HCT116 (cell line): Measurements from ENCODE around the gene NLN. TPM values are rescaled to one million over a fixed set of nuclear protein-coding genes. Genes with fewer than 3 reads are reported as not detected.

Source experiments
- ATAC-seq: fragments of 200-7000 bp; cut with Tn5 transposase; 2 replicates; pipeline ENCODE4 v1.9.1; 2020; ENCODE audit warnings: mild to moderate bottlenecking, moderate library complexity
- BruUV-seq: library from RNA; stranded (reverse); fragments of 400-500 nt; replicated peaks from 2 replicates; lab custom pipeline; 2021; lab: Mats Ljungman, UMichigan
- CTCF ChIA-PET: fragments of 300-600 bp; sonication (Branson Sonifier 250); formaldehyde crosslinking; loops from one replicate; lab custom pipeline; 2021; ENCODE audit warnings: antibody characterized with exemption; lab: Charles Lee
- POLR2A ChIA-PET: fragments of 300-600, 350-600 bp; sonication (Branson Sonifier 250); formaldehyde crosslinking; loops from one replicate; lab custom pipeline; 2021; ENCODE audit warnings: antibody characterized with exemption; lab: Charles Lee
- RAD21 ChIA-PET, 2 experiments: fragments of 300-600 bp; sonication (Branson Sonifier 250); formaldehyde crosslinking; loops; one replicate each; lab custom pipeline; 2023; ENCODE audit warnings: low total read pairs in 2 of 2; ENCODE audit not compliant: uncharacterized antibody in 2 of 2, unreplicated experiment in 2 of 2, low non-redundant PET in 1 of 2; lab: Charles Lee
- DNase-seq: peaks from one replicate; pipeline ENCODE4 v3.0.0-alpha.2; 2010; ENCODE audit warnings: low read depth, low spot score
- H2AFZ ChIP-seq: fragments of 200-600 bp; shearing (Covaris generic), sonication (generic); 2 replicates; pipeline ENCODE4 v1.6.1; 2017; ENCODE audit warnings: low read depth, mixed run types, mixed read lengths, antibody characterized with exemption, low read length; ENCODE audit not compliant: poor library complexity, severe bottlenecking
- H3K27ac ChIP-seq: 2 replicates; pipeline ENCODE4 v1.5.1; 2012; ENCODE audit warnings: low read depth, low read length
- H3K27me3 ChIP-seq: fragments of 200-600 bp; sonication (generic); 2 replicates; pipeline ENCODE4 v1.6.1; 2016; ENCODE audit warnings: mixed run types, low read length, mixed read lengths; ENCODE audit not compliant: insufficient read depth
- H3K36me3 ChIP-seq, 2 experiments: fragments of 200-500 bp in 1 of 2; fragments of 200-600 bp in 1 of 2; sonication (Bioruptor generic) in 1 of 2; sonication (generic) in 1 of 2; 2 replicates each; pipeline versions ENCODE4 v1.5.1 to v1.6.1; 2014 to 2016; ENCODE audit warnings: low read length in 2 of 2, inconsistent platforms in 1 of 2, mixed read lengths in 1 of 2, mixed run types in 1 of 2; ENCODE audit not compliant: insufficient read depth in 2 of 2, control insufficient read depth in 1 of 2
- H3K4me1 ChIP-seq, 2 experiments: fragments of 200-600 bp in 1 of 2; sonication (generic) in 1 of 2; 2 replicates each; pipeline versions ENCODE4 v1.5.1 to v1.6.1; 2012 to 2017; ENCODE audit warnings: low read length in 2 of 2, inconsistent platforms in 1 of 2, mild to moderate bottlenecking in 1 of 2, mixed read lengths in 1 of 2, mixed run types in 1 of 2, moderate library complexity in 1 of 2; ENCODE audit not compliant: insufficient read depth in 2 of 2, control insufficient read depth in 1 of 2
- H3K4me2 ChIP-seq: fragments of 200-600 bp; sonication (generic); 2 replicates; pipeline ENCODE4 v1.6.1; 2017; ENCODE audit warnings: mixed run types, low read length, mixed read lengths
- H3K4me3 ChIP-seq, 2 experiments: fragments of 200-600 bp in 1 of 2; sonication (generic) in 1 of 2; replicated peaks in 1 of 2; 2 replicates each; pipeline ENCODE4 v1.5.1; 2011 to 2016; ENCODE audit warnings: low read length in 2 of 2, control low read depth in 1 of 2, low read depth in 1 of 2, mild to moderate bottlenecking in 1 of 2, mixed read lengths in 1 of 2, mixed run types in 1 of 2
- H3K79me2 ChIP-seq: fragments of 200-600 bp; sonication (generic); 2 replicates; pipeline ENCODE4 v1.6.1; 2017; ENCODE audit warnings: mild to moderate bottlenecking, mixed run types, low read length, moderate library complexity, mixed read lengths; ENCODE audit not compliant: insufficient read depth
- H3K9ac ChIP-seq: fragments of 200-600 bp; sonication (generic); 2 replicates; pipeline ENCODE4 v1.6.1; 2016; ENCODE audit warnings: low read length, mixed read lengths
- H3K9me2 ChIP-seq: fragments of 200-600 bp; sonication (generic), shearing (Covaris generic); 2 replicates; pipeline ENCODE4 v1.6.1; 2017; ENCODE audit warnings: mixed run types, mild to moderate bottlenecking, moderate library complexity; ENCODE audit not compliant: insufficient read depth
- H3K9me3 ChIP-seq, 2 experiments: fragments of 200-500 bp in 1 of 2; fragments of 200-600 bp in 1 of 2; sonication (Bioruptor generic) in 1 of 2; sonication (generic) in 1 of 2; 2 replicates each; pipeline ENCODE4 v1.6.1; 2014 to 2017; ENCODE audit warnings: low read length in 2 of 2, mixed read lengths in 2 of 2, inconsistent platforms in 1 of 2, low read depth in 1 of 2, mild to moderate bottlenecking in 1 of 2, mixed run types in 1 of 2, moderate library complexity in 1 of 2; ENCODE audit not compliant: control insufficient read depth in 1 of 2, insufficient read depth in 1 of 2
- H4K20me1 ChIP-seq: fragments of 200-600 bp; sonication (generic), shearing (Covaris generic); 2 replicates; pipeline ENCODE4 v1.6.1; 2017; ENCODE audit warnings: mixed run types, mild to moderate bottlenecking, moderate library complexity; ENCODE audit not compliant: insufficient read depth
- CEBPB ChIP-seq: IDR thresholded peaks from 2 replicates; pipeline ENCODE4 v1.6.1; 2012; ENCODE audit warnings: low read depth
- EGR1 ChIP-seq: IDR thresholded peaks from 2 replicates; pipeline ENCODE4 v1.6.1; 2012; ENCODE audit warnings: low read depth
- ELF1 ChIP-seq: IDR thresholded peaks from 2 replicates; pipeline ENCODE4 v1.6.1; 2012; ENCODE audit warnings: low read depth, borderline replicate concordance
- EZH2 ChIP-seq: fragments of 200-600 bp; sonication (generic); IDR thresholded peaks from 2 replicates; pipeline ENCODE4 v1.6.1; 2017; ENCODE audit warnings: antibody characterized with exemption, mixed run types
- EZH2phosphoT487 ChIP-seq: fragments of 200-600 bp; IDR thresholded peaks from 2 replicates; pipeline ENCODE4 v1.6.1; 2018; ENCODE audit warnings: antibody characterized with exemption, borderline replicate concordance
- FOSL1 ChIP-seq: IDR thresholded peaks from 2 replicates; pipeline ENCODE4 v1.6.1; 2012; ENCODE audit warnings: low read depth
- JUND ChIP-seq: IDR thresholded peaks from 2 replicates; pipeline ENCODE4 v1.6.1; 2012
- POLR2A ChIP-seq: IDR thresholded peaks from 2 replicates; pipeline ENCODE4 v1.7.0; 2011; ENCODE audit warnings: borderline replicate concordance; ENCODE audit not compliant: insufficient read depth, insufficient read length; ENCODE audit errors: extremely low read depth
- POLR2AphosphoS5 ChIP-seq: IDR thresholded peaks from 2 replicates; pipeline ENCODE4 v1.6.1; 2011; ENCODE audit warnings: mild to moderate bottlenecking, low read depth, low read length, moderate library complexity
- SIN3A ChIP-seq: IDR thresholded peaks from 2 replicates; pipeline ENCODE4 v1.6.1; 2012; ENCODE audit warnings: low read depth
- SP1 ChIP-seq: IDR thresholded peaks from 2 replicates; pipeline ENCODE4 v1.6.1; 2012; ENCODE audit warnings: low read depth
- SRF ChIP-seq: IDR thresholded peaks from 2 replicates; pipeline ENCODE4 v1.6.1; 2012; ENCODE audit warnings: low read depth
- YY1 ChIP-seq: IDR thresholded peaks from 2 replicates; pipeline ENCODE4 v1.6.1; 2011; ENCODE audit warnings: low read length, low read depth, moderate library complexity, mild to moderate bottlenecking; ENCODE audit not compliant: insufficient replicate concordance; ENCODE audit errors: extremely low read depth
- ZNF274 ChIP-seq: fragments of 200-500 bp; sonication (Bioruptor generic); IDR thresholded peaks from 2 replicates; pipeline ENCODE4 v1.6.1; 2014; ENCODE audit warnings: mild to moderate bottlenecking, low read depth, low read length, inconsistent platforms
- intact Hi-C: fragments of 100-400 bp; cut with micrococcal nuclease; formaldehyde crosslinking; loops from 2 replicates; pipeline ENCODE4 v1.10.0; 2022
- total RNA-seq: library from RNA; stranded (reverse); gene quantifications from one replicate; pipeline ENCODE4 v1.2.1, GENCODE V29; 2021; ENCODE audit not compliant: unreplicated experiment
- TF ChIP-seq, protein P1 (sequence below): IDR thresholded peaks from 2 replicates; pipeline ENCODE4 v1.6.1; 2012
- TF ChIP-seq, protein P2 (sequence below), 3 experiments: fragments of 200-600 bp in 1 of 3; sonication (generic) in 1 of 3; IDR thresholded peaks in 2 of 3; conservative IDR thresholded peaks in 1 of 3; 2 replicates each; pipeline ENCODE4 v1.5.1; 2012 to 2017; ENCODE audit warnings: low read depth in 2 of 3, low read length in 2 of 3, antibody characterized with exemption in 1 of 3, borderline replicate concordance in 1 of 3, control low read depth in 1 of 3, mild to moderate bottlenecking in 1 of 3, mixed read lengths in 1 of 3, mixed run types in 1 of 3, moderate library complexity in 1 of 3; ENCODE audit not compliant: insufficient read depth in 1 of 3
- TF ChIP-seq, protein P3 (sequence below): IDR thresholded peaks from 2 replicates; pipeline ENCODE4 v1.6.1; 2012; ENCODE audit warnings: low read depth
- TF ChIP-seq, protein P4 (sequence below): IDR thresholded peaks from 2 replicates; pipeline ENCODE4 v1.6.1; 2012

NLN gene
- total RNA-seq, 1 experiment from 2014 or later = 67.6 TPM

DNA sequence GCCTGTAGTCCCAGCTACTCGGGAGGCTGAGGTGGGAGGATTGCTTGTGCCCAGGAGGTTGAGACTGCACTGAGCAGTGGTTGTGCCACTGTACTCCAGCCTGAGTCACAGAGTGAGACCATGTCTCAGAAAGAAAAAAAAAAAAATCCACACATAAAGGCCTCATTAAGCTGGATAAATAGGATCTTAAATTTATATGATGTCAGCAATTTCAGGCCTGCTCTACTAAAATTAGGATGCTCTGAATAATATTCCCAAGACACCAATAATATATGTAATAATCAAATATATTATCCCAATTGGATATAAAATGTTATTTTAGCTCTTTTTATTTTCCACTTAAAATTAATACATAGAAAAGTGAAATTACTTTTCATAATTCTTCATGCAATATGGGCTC is 43.6 kb downstream of the NLN start (continued):
- no peak for TF ChIP-seq FOSL1
- TF ChIP-seq, protein P1, sequence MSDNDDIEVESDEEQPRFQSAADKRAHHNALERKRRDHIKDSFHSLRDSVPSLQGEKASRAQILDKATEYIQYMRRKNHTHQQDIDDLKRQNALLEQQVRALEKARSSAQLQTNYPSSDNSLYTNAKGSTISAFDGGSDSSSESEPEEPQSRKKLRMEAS = no peak
- TF ChIP-seq, protein P2, sequence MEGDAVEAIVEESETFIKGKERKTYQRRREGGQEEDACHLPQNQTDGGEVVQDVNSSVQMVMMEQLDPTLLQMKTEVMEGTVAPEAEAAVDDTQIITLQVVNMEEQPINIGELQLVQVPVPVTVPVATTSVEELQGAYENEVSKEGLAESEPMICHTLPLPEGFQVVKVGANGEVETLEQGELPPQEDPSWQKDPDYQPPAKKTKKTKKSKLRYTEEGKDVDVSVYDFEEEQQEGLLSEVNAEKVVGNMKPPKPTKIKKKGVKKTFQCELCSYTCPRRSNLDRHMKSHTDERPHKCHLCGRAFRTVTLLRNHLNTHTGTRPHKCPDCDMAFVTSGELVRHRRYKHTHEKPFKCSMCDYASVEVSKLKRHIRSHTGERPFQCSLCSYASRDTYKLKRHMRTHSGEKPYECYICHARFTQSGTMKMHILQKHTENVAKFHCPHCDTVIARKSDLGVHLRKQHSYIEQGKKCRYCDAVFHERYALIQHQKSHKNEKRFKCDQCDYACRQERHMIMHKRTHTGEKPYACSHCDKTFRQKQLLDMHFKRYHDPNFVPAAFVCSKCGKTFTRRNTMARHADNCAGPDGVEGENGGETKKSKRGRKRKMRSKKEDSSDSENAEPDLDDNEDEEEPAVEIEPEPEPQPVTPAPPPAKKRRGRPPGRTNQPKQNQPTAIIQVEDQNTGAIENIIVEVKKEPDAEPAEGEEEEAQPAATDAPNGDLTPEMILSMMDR (IDR thresholded peaks at IDR 0.05 in 2 of 3, conservative IDR thresholded peaks at IDR 0.05 in 1 of 3; ENCODE audit: borderline replicate concordance in 1 of 3, insufficient read depth in 1 of 3, low read depth in 2 of 3, low read length in 2 of 3) = no peak

DNA sequence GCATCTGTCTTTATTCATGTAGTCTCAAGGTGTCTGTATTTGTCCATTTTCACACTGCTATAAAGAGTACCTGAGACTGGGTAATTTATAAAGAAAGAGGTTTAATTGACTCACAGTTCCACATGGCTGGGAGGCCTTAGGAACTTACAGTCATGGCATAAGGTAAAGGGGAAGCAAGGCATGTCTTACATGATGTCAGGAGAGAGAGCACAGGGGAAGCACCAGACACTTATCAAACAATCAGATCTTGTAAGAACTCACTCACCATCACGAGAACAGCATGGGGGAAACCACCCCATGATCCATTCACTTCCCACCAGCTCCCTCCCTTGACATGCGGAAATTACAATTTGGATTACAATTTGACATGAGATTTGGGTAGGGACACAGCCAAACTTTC is 44.2 kb downstream of the NLN start:
- POLR2A ChIA-PET = no interaction called here
- intact Hi-C loops = no loop called here
- no peak overlapping the region for H2AFZ ChIP-seq
- H3K27ac ChIP-seq = no peak overlapping the region
- RAD21 ChIA-PET = no interaction called here
- 0 out of 2 replicates have a peak, but pooled peaks cover 5% of the 10 kb centered on the region for H3K79me2 ChIP-seq
- no TSS peak for BruUV-seq
- no peaks in the 10 kb centered on the region; a peak in 1 of 4 replicates for H3K36me3 ChIP-seq
- no peaks in the 10 kb centered on the region for H3K27me3 ChIP-seq
- H4K20me1 ChIP-seq = no peaks in the 10 kb centered on the region
- H3K4me1 ChIP-seq = peaks cover 0 to 13% of the 10 kb centered on the region in 2 experiments; a peak in 3 of 4 replicates
- H3K4me2 ChIP-seq = no peak overlapping the region
- no peak overlapping the region for H3K4me3 ChIP-seq
- no peaks in the 10 kb centered on the region for H3K9me3 ChIP-seq
- no peaks in the 10 kb centered on the region for H3K9me2 ChIP-seq
- H3K9ac ChIP-seq = no peak overlapping the region
- no peak for DNase-seq
- CTCF ChIA-PET = no interaction called here
- ATAC-seq = no peak
- TF ChIP-seq ZNF274 = no peak
- no peak for TF ChIP-seq EGR1
- no peak for TF ChIP-seq POLR2AphosphoS5
- no peak for TF ChIP-seq SIN3A
- no peak for TF ChIP-seq CEBPB
- no peak for TF ChIP-seq JUND
- no peak for TF ChIP-seq YY1
- TF ChIP-seq, protein P3, sequence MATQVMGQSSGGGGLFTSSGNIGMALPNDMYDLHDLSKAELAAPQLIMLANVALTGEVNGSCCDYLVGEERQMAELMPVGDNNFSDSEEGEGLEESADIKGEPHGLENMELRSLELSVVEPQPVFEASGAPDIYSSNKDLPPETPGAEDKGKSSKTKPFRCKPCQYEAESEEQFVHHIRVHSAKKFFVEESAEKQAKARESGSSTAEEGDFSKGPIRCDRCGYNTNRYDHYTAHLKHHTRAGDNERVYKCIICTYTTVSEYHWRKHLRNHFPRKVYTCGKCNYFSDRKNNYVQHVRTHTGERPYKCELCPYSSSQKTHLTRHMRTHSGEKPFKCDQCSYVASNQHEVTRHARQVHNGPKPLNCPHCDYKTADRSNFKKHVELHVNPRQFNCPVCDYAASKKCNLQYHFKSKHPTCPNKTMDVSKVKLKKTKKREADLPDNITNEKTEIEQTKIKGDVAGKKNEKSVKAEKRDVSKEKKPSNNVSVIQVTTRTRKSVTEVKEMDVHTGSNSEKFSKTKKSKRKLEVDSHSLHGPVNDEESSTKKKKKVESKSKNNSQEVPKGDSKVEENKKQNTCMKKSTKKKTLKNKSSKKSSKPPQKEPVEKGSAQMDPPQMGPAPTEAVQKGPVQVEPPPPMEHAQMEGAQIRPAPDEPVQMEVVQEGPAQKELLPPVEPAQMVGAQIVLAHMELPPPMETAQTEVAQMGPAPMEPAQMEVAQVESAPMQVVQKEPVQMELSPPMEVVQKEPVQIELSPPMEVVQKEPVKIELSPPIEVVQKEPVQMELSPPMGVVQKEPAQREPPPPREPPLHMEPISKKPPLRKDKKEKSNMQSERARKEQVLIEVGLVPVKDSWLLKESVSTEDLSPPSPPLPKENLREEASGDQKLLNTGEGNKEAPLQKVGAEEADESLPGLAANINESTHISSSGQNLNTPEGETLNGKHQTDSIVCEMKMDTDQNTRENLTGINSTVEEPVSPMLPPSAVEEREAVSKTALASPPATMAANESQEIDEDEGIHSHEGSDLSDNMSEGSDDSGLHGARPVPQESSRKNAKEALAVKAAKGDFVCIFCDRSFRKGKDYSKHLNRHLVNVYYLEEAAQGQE = no peak
- TF ChIP-seq, protein P2 (IDR thresholded peaks at IDR 0.05 in 2 of 3, conservative IDR thresholded peaks at IDR 0.05 in 1 of 3; ENCODE audit: borderline replicate concordance in 1 of 3, insufficient read depth in 1 of 3, low read depth in 2 of 3, low read length in 2 of 3) = no peak
- no peak for TF ChIP-seq ELF1
- TF ChIP-seq SRF = no peak
- TF ChIP-seq SP1 = no peak
- TF ChIP-seq EZH2 = no peak
- TF ChIP-seq, protein P4, sequence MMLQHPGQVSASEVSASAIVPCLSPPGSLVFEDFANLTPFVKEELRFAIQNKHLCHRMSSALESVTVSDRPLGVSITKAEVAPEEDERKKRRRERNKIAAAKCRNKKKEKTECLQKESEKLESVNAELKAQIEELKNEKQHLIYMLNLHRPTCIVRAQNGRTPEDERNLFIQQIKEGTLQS = no peak
- TF ChIP-seq EZH2phosphoT487 = no peak
- TF ChIP-seq POLR2A = no peak
